ENCODE measurements around the gene CYP2W1. TPM values are rescaled to one million over a fixed set of nuclear protein-coding genes. Genes with fewer than 3 reads are reported as not detected.

CYP2W1 gene
- total RNA-seq, 1 donor from 2014 or later, result not detected

- no peak overlapping the region for H2AFZ ChIP-seq (replicated peaks)
- peaks cover 24% of the 10 kb centered on the region for H3K27me3 Mint-ChIP-seq (ENCODE audit: insufficient read depth, low read depth)
Measured at GRCh38 chr7:952548-953441, 30.2 kb upstream of the CYP2W1 start.

GRCh38 chr7:953547-954327, 29.2 kb upstream of the CYP2W1 start:
- peak; percentile 63 for DNase-seq (ENCODE audit: low spot score)
- no peak overlapping the region for H2AFZ ChIP-seq (replicated peaks)
- H3K9ac ChIP-seq, result no peak overlapping the region
- Mint-ChIP-seq H3K27me3 (ENCODE audit: insufficient read depth, low read depth) (peaks cover 22% of the 10 kb centered on the region), H3K27ac (no peak overlapping the region), H3K9me3 (no peaks in the 10 kb centered on the region), H3K36me3 (no peaks in the 10 kb centered on the region), H3K4me3 (peak overlapping the region; percentile 50), H3K4me1 (peaks cover 5% of the 10 kb centered on the region)
- peak overlapping the region; percentile 86 for H3K4me2 ChIP-seq
- H3K36me3 ChIP-seq, result no peaks in the 10 kb centered on the region
- H3K27ac ChIP-seq, result no peak overlapping the region
- H3F3A ChIP-seq (ENCODE audit: low read depth), result peaks cover 11% of the 10 kb centered on the region
- H3K27me3 ChIP-seq, result peaks cover 48% of the 10 kb centered on the region
- peaks cover 22% of the 10 kb centered on the region for H4K20me1 ChIP-seq (ENCODE audit: low read depth)
- TF ChIP-seq EZH2phosphoT487 (IDR thresholded peaks at IDR 0.05) (peak; percentile 86), CTCF (IDR thresholded peaks at IDR 0.05) (no peak), EZH2 (IDR thresholded peaks at IDR 0.05) (peak; percentile 94)
- H3K4me1 ChIP-seq, result peaks cover 5% of the 10 kb centered on the region
- H3K79me2 ChIP-seq (ENCODE audit: low read depth), result no peaks in the 10 kb centered on the region
- H3K4me3 ChIP-seq, result peak overlapping the region; percentile 53
- no peaks in the 10 kb centered on the region for H3K9me3 ChIP-seq (ENCODE audit: low read depth)

More at GRCh38 chr7:952548-953441, 30.2 kb upstream of the CYP2W1 start:
- Histone ChIP-seq H3K9ac (no peak overlapping the region), H3K4me3 (no peak overlapping the region), H3K4me2 (no peak overlapping the region), H3K36me3 (no peaks in the 10 kb centered on the region), H3K27me3 (peaks cover 48% of the 10 kb centered on the region), H3F3A (ENCODE audit: low read depth) (peaks cover 11% of the 10 kb centered on the region), H3K4me1 (peaks cover 5% of the 10 kb centered on the region), H3K27ac (no peak overlapping the region), H4K20me1 (ENCODE audit: low read depth) (peaks cover 22% of the 10 kb centered on the region), H3K79me2 (ENCODE audit: low read depth) (no peaks in the 10 kb centered on the region), H3K9me3 (ENCODE audit: low read depth) (no peaks in the 10 kb centered on the region)
- DNase-seq (ENCODE audit: low spot score), result peak; percentile 2
- H3K36me3 Mint-ChIP-seq, result no peaks in the 10 kb centered on the region
- peaks cover 5% of the 10 kb centered on the region for H3K4me1 Mint-ChIP-seq
- TF ChIP-seq CTCF (IDR thresholded peaks at IDR 0.05) (no peak), EZH2phosphoT487 (IDR thresholded peaks at IDR 0.05) (no peak), EZH2 (IDR thresholded peaks at IDR 0.05) (no peak)
- no peak overlapping the region for H3K27ac Mint-ChIP-seq
- no peaks in the 10 kb centered on the region for H3K9me3 Mint-ChIP-seq
- peak overlapping the region; percentile 55 for H3K4me3 Mint-ChIP-seq

- H3K4me3 ChIP-seq, result peak within 1 kb of the TSS; percentile 53
- Mint-ChIP-seq H3K27ac (no peak within 1 kb of the TSS), H3K27me3 (ENCODE audit: insufficient read depth, low read depth) (peaks cover 23% of the 10 kb centered on the region), H3K36me3 (no peaks in the 10 kb centered on the region), H3K9me3 (no peaks in the 10 kb centered on the region), H3K4me3 (peak within 1 kb of the TSS; percentile 84), H3K4me1 (peaks cover 7% of the 10 kb centered on the region)
- no peaks in the 10 kb centered on the region for H3K36me3 ChIP-seq
- DNase-seq (ENCODE audit: low spot score), result peak; percentile 81
- H3K79me2 ChIP-seq (ENCODE audit: low read depth), result no peaks in the 10 kb centered on the region
- TF ChIP-seq CTCF (IDR thresholded peaks at IDR 0.05), result peak; percentile 8
- no peak for TF ChIP-seq EZH2 (IDR thresholded peaks at IDR 0.05)
- peaks cover 22% of the 10 kb centered on the region for H4K20me1 ChIP-seq (ENCODE audit: low read depth)
- H3K27ac ChIP-seq, result no peak within 1 kb of the TSS
- peaks cover 48% of the 10 kb centered on the region for H3K27me3 ChIP-seq
- no peak within 1 kb of the TSS for H2AFZ ChIP-seq (replicated peaks)
- H3K9ac ChIP-seq, result no peak within 1 kb of the TSS
- peaks cover 5% of the 10 kb centered on the region for H3K4me1 ChIP-seq
- peak within 1 kb of the TSS; percentile 86 for H3K4me2 ChIP-seq
- H3F3A ChIP-seq (ENCODE audit: low read depth), result peaks cover 11% of the 10 kb centered on the region
- H3K9me3 ChIP-seq (ENCODE audit: low read depth), result no peaks in the 10 kb centered on the region
Measured at GRCh38 chr7:954330-955238, 28.4 kb upstream of the CYP2W1 start, which contains the start of gene ADAP1. ADAP1 (minus strand) TSS chr7:954680; CDS start chr7:954477, 203 bp downstream.
